Activated T-helper 1 cell treated with anti-CD3 and anti-CD28 coated beads, Interleukin-2, amount 50 U/mL, for 16 hours (primary cell): ENCODE measurements around the gene PRB4.
"Not testable (repeated sequence)": the region's sequence is repeated elsewhere in the genome, so short reads cannot be mapped to it uniquely, and the experiment has no call there.

Experiments
- DNase-seq, 2 donors: peaks; one replicate each; pipeline ENCODE4 v3.0.0-alpha.2; 2020; ENCODE audit warnings: low read depth in 1 of 2, low spot score in 1 of 2

Gene PRB4

DNA sequence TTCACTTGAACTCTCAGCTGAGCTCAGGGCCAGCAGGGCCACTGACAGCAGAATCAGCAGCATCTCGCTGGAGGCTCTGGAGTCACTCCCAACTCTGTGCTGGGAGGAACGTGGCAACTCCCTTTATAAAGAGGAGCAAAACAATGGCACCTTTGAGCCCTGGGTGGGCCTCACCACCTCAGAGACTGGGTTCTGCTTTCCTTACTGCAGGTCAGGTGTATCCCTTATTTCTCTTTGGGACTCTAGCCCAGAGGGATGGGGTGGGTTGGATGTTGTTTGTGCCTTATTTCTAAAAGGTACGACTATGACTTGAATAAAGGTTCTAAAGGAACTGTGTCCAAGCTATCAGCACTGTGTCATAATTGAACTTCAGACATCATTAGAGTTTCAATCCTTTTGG lies at the start of gene PRB4:
Gene PRB4 (minus strand): TSS at position 101 of the 400 bp plus-strand sequence. CDS start 38 bp downstream, at position 63.
- no peak for DNase-seq

- not testable (repeated sequence) for DNase-seq
Measured at GRCh38 chr12:11351736-11352135, 41.5 kb upstream of the PRB4 start.

GRCh38 chr12:11348439-11348838 lies 38.2 kb upstream of the PRB4 start:
- DNase-seq = no peak

GRCh38 chr12:11347810-11348209 lies 37.6 kb upstream of the PRB4 start:
- no peak for DNase-seq

DNA sequence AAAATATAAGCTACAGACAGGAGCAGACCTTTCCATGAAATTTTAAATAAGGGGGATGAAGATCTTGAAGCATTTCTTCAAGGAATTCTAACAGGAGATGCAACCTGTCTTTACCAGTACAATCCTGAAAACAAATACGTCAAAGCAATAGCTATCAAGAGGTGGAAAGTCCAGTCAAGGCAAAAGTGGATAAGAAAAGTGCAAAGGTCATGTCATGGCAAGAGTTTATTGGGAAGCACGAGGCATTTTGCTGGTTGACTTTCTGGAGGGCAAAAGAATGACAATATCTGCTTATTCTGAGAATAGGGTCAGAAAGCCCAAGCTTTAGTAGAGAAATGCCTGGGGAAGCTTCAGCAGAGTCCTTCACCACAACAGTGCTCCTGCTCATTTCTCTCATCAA lies 34.3 kb upstream of the PRB4 start:
- no peak for DNase-seq

GRCh38 chr12:11324426-11324825 lies 14.2 kb upstream of the PRB4 start:
- no peak for DNase-seq

DNA sequence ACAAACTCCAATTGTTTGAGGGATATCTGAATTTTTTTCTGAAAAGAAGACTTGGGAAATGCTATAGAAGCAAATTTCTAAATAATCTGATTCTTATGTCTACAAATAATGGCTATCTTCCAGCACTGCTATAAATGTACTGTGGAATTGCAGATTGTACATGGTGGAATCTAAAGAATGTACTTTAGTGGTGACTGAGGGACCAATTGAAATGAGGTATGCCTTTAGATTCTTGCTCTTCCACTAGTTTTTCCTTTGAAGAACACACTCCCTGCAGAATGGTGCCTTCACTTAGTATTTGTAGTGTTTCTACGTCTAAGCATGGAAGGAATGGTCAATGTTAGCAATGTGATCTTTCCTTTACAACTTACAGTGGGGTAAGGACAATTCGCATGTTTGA lies 11.7 kb upstream of the PRB4 start:
- no peak for DNase-seq

- no peak for DNase-seq
Measured at GRCh38 chr12:11307143-11307542, 3.1 kb downstream of the PRB4 start.

DNA sequence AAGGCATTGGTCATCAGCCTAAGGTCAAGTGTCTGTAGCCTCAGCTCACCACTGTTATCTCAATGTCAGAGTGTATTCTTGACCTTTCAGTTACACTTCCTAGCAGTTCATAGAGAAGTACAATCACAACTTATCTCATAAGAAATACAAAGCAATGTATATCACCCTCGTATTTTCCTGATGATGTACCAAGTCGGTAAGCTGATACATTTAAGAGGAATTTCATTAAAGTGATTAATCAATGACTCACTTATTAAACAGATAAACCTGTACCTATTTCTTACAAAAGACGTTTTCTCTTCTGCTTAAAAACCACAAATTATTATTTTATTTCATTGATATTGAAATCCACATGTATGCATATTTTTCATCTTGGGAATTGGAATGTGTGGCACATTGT lies 36.8 kb downstream of the PRB4 start:
- DNase-seq = no peak

DNA sequence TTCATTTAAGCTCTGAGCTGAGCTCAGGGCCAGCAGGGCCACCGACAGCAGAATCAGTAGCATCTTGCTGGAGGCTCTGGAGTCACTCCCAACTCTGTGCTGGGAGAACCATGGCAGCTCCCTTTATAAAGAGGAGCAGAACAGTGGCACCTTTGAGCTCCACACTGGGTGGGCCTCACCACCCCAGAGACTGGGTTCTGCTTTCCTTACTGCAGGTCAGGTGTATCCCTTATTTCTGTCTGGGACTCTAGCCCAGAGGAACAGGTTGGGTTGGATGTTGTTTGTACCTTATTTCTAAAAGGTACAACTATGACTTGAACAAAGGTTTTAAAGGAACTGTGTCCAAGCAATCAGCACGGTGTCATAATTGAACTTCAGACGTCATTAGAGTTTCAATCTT lies 40.6 kb downstream of the PRB4 start, which contains the start of gene PRB3:
Gene PRB3 (minus strand): TSS at position 101 of the 400 bp plus-strand sequence. CDS start 38 bp downstream, at position 63.
- no peak for DNase-seq

GRCh38 chr12:11264501-11264900 lies 45.7 kb downstream of the PRB4 start:
- no peak for DNase-seq
